B cell (primary cell): ENCODE results near the gene FSCN2.

Experiments used
- EZH2 ChIP-seq: IDR thresholded peaks from 2 replicates; pipeline ENCODE4 v1.6.1; 2012; ENCODE audit warnings: borderline replicate concordance, low read depth, mild to moderate bottlenecking, moderate library complexity, low read length; ENCODE audit not compliant: insufficient read depth, poor library complexity, severe bottlenecking
- TF ChIP-seq, protein P1 (sequence below): fragments of 200-600 bp; IDR thresholded peaks from one replicate; pipeline ENCODE4 v1.8.0; 2022; ENCODE audit warnings: antibody characterized with exemption, mild to moderate bottlenecking

DNA sequence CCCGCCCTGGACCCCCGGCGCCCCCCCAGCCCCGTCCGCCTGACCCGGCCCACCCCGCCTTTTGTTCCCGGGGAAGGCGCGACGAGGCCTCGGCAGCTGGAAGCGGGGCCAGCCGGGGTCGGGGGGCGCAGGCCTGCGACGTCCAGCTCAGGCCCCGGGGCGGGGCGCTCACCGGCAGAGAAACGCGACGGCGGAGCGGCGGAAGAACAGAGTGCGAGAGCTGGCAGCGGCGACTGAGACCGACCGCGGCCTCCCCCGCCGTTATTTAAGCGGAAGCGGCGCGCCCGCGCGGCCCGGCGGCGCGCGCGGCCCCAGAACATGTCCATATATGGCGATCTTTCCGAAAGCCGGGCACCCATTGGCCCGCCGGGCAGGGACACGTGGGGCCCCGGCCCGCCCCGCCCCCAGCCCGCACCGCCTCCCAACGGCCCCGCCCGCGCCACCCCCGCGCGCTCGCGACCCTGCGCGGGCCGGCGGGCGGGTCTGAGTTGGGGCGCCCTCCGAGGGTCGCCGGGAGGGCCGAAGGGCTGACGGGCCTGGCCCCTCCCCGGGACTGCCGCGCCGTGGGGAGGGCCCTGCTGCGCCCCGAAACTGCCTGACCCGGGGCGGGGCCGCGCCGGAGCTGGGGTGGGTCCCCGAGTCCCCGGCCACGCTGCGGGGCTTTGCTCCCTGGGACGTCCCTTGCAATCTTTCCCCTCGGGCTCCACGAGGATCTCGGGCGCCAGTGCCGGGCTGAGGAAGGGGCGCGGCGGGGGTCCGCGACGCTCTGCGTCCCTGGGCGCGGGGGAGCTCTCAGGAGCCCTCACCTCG lies 15.4 kb upstream of the FSCN2 start, which contains the start of gene ACTG1:
- TF ChIP-seq, protein P1, sequence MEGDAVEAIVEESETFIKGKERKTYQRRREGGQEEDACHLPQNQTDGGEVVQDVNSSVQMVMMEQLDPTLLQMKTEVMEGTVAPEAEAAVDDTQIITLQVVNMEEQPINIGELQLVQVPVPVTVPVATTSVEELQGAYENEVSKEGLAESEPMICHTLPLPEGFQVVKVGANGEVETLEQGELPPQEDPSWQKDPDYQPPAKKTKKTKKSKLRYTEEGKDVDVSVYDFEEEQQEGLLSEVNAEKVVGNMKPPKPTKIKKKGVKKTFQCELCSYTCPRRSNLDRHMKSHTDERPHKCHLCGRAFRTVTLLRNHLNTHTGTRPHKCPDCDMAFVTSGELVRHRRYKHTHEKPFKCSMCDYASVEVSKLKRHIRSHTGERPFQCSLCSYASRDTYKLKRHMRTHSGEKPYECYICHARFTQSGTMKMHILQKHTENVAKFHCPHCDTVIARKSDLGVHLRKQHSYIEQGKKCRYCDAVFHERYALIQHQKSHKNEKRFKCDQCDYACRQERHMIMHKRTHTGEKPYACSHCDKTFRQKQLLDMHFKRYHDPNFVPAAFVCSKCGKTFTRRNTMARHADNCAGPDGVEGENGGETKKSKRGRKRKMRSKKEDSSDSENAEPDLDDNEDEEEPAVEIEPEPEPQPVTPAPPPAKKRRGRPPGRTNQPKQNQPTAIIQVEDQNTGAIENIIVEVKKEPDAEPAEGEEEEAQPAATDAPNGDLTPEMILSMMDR: no peak
- TF ChIP-seq EZH2: no peak
